T-helper 1 cell treated with Interleukin-12 subunit alpha and Interleukin-12 subunit beta and Interleukin-4 antibody, amounts not matched to agents 30 μg/mL and 1 μg/mL, for 36 hours (primary cell): ENCODE measurements around the gene IFI27L2.

Experiments
- H3K27ac Mint-ChIP-seq: one replicate; pipeline ENCODE4 v1.8.0; 2021; ENCODE audit warnings: mild to moderate bottlenecking, mixed read lengths
- H3K27me3 Mint-ChIP-seq: one replicate; pipeline ENCODE4 v1.8.0; 2021; ENCODE audit warnings: low read depth, mixed read lengths
- H3K36me3 Mint-ChIP-seq: one replicate; pipeline ENCODE4 v1.8.0; 2021; ENCODE audit warnings: low read depth, mixed read lengths
- H3K4me1 Mint-ChIP-seq: one replicate; pipeline ENCODE4 v1.8.0; 2021; ENCODE audit warnings: low read depth, mixed read lengths
- H3K4me3 Mint-ChIP-seq: one replicate; pipeline ENCODE4 v1.8.0; 2021; ENCODE audit warnings: mild to moderate bottlenecking, moderate library complexity, mixed read lengths
- H3K9me3 Mint-ChIP-seq: one replicate; pipeline ENCODE4 v1.8.0; 2021; ENCODE audit warnings: mixed read lengths

Gene IFI27L2

DNA sequence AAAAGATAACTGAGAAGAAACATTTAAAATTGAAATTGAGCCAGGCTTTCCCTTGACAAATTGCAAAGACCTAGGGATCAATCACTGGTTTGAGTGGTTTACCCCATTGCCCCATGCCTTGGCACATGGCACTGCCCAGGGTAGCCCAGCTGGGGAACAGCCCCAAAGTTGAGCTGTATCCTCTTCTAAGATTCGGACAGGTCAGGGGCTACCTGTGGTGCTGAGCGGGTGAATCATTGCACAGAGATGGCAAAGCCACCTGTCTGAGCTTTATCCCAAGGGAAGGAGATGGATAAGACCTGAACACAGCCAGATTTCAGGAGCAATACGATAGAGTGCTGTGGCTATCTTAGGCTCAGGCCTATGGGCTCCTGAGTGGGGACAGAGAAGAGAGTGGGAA is 7.0 kb downstream of the IFI27L2 start:
- Mint-ChIP-seq H3K9me3 (peaks cover 15% of the 10 kb centered on the region), H3K36me3 (peaks cover 3% of the 10 kb centered on the region), H3K27me3 (peaks cover 2% of the 10 kb centered on the region), H3K27ac (no peak overlapping the region), H3K4me1 (peaks cover 3% of the 10 kb centered on the region), H3K4me3 (no peak overlapping the region)

DNA sequence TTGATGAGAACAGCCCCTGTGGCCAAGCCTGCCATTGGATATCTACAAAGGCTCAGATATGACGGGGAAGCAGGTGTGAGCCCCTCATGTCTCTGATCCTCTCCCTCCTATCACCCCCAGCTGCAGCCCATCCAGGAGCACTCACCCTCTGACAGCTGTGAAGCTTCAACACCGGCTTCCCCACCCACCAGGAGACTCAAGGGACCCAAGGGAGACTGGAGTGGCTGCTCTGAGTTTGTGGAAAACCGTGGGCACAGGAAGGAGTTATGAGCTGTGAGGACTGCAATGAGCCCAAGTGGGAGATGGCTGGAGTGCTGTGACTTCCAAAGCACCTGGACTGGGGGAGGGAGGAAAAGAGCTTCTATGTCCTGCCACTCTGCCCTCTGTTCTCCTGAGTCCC is 7.9 kb downstream of the IFI27L2 start:
- Mint-ChIP-seq H3K27me3 (peaks cover 2% of the 10 kb centered on the region), H3K36me3 (peaks cover 2% of the 10 kb centered on the region), H3K27ac (no peak overlapping the region), H3K9me3 (peaks cover 15% of the 10 kb centered on the region), H3K4me3 (no peak overlapping the region), H3K4me1 (peaks cover 3% of the 10 kb centered on the region)

GRCh38 chr14:94120667-94121340 is 8.6 kb downstream of the IFI27L2 start:
- Mint-ChIP-seq H3K4me1 (peaks cover 3% of the 10 kb centered on the region), H3K9me3 (peaks cover 15% of the 10 kb centered on the region), H3K36me3 (no peaks in the 10 kb centered on the region), H3K27ac (no peak overlapping the region), H3K4me3 (no peak overlapping the region), H3K27me3 (peaks cover 2% of the 10 kb centered on the region)

DNA sequence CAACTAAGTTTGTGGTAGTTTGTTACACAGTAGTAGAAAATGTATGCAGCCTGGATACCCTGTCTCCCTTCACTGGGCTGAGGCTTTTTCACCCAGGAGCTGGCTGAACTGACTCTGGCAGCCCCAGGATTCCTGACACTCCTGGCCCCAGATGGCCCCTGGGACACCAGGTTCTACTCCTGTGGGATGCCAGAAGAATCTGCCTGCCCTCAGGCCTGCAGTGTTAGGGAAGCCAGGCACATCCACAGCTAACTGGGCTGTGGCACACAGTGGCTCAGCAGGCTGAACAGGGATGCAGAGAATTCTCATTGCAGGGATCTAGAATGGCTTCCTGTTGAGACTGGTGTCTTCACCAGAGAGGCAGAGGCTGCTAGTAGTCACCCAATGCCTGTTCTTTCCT is 10.3 kb downstream of the IFI27L2 start:
- Mint-ChIP-seq H3K27me3 (peaks cover 9% of the 10 kb centered on the region), H3K27ac (no peak overlapping the region), H3K36me3 (no peaks in the 10 kb centered on the region), H3K4me3 (no peak overlapping the region), H3K9me3 (peaks cover 15% of the 10 kb centered on the region), H3K4me1 (peaks cover 15% of the 10 kb centered on the region)

- Mint-ChIP-seq H3K27me3 (peaks cover 6% of the 10 kb centered on the region), H3K4me1 (peaks cover 15% of the 10 kb centered on the region), H3K9me3 (peaks cover 15% of the 10 kb centered on the region), H3K36me3 (no peaks in the 10 kb centered on the region), H3K27ac (no peak overlapping the region), H3K4me3 (no peak overlapping the region)
Observed at GRCh38 chr14:94117856-94118255, 11.5 kb downstream of the IFI27L2 start.

- H3K4me3 Mint-ChIP-seq, result no peak overlapping the region
- no peak overlapping the region for H3K27ac Mint-ChIP-seq
- H3K9me3 Mint-ChIP-seq, result peaks cover 15% of the 10 kb centered on the region
- H3K36me3 Mint-ChIP-seq, result no peaks in the 10 kb centered on the region
- H3K27me3 Mint-ChIP-seq, result peaks cover 6% of the 10 kb centered on the region
- peaks cover 17% of the 10 kb centered on the region for H3K4me1 Mint-ChIP-seq
Observed at GRCh38 chr14:94116701-94117100, 12.7 kb downstream of the IFI27L2 start.

DNA sequence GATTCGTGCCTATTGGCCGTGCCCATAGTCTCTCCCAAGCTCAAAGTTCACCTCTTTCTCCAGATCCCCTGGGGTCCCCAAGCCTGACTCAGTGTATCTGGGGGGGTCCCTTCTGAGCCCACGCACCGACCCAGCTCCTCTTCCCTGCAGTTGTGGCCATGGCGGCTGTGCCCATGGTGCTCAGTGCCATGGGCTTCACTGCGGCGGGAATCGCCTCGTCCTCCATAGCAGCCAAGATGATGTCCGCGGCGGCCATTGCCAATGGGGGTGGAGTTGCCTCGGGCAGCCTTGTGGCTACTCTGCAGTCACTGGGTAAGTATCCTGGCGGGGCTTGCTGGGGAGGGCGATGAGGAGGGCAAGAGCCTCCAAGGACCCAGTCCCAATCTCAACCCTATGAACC is 13.8 kb downstream of the IFI27L2 start:
- Mint-ChIP-seq H3K4me1 (peaks cover 17% of the 10 kb centered on the region), H3K9me3 (peaks cover 9% of the 10 kb centered on the region), H3K27ac (no peak overlapping the region), H3K27me3 (peaks cover 6% of the 10 kb centered on the region), H3K36me3 (no peaks in the 10 kb centered on the region), H3K4me3 (no peak overlapping the region)

DNA sequence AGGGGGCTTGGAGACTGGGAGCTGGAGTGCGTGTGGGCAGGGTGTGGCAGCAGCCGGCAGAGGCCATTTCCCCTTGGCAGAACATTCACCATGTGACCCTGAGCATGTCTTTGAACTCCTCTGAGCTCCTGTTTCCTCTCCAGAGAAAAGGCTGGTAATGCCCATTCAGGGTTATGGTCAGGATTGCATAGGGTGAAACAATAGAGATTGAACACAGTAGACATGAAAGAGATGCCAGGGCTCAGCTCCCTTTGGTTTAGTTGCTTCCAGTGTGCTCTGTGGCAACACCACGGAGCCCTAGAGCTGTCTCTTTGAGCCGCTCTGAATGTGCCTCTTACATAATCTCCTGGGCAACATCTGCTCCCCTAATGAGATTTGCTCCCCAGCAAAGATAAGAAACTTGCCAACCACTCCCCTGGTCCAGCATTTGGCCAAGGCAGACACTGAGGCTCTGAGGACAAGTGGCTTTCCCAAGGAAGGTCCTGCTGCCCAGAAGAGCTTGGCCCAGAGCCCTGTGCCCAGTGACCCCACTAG is 14.3 kb downstream of the IFI27L2 start:
- no peaks in the 10 kb centered on the region for H3K36me3 Mint-ChIP-seq
- H3K27me3 Mint-ChIP-seq, result peaks cover 6% of the 10 kb centered on the region
- H3K4me3 Mint-ChIP-seq, result no peak overlapping the region
- no peak overlapping the region for H3K27ac Mint-ChIP-seq
- peaks cover 19% of the 10 kb centered on the region for H3K4me1 Mint-ChIP-seq
- H3K9me3 Mint-ChIP-seq, result peaks cover 8% of the 10 kb centered on the region

DNA sequence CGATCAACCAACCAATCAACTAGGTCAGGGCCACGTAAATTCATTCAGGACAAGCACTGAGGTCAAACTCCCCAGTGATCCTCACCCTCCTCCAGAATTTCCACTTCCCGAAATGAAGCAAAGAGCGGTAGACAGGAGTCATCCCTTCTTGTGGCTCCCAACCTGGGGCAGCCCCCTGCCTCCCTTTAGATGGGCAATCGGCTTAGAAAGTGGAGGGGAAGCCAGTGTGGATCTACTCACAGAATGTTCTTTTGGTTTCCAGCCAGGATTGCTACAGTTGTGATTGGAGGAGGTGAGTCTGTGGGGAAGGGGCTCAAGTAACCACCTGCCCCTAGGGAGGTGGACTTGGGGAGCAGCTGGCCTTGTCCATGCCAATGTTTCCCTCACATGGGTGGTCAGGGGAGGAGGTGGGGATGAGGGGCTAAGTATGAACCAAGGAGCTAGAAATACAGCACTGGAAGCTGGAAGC is 14.8 kb downstream of the IFI27L2 start:
- Mint-ChIP-seq H3K27me3 (peaks cover 6% of the 10 kb centered on the region), H3K4me1 (peaks cover 19% of the 10 kb centered on the region), H3K36me3 (no peaks in the 10 kb centered on the region), H3K4me3 (no peak overlapping the region), H3K9me3 (peaks cover 4% of the 10 kb centered on the region), H3K27ac (no peak overlapping the region)

- no peak overlapping the region for H3K27ac Mint-ChIP-seq
- no peaks in the 10 kb centered on the region for H3K36me3 Mint-ChIP-seq
- peaks cover 6% of the 10 kb centered on the region for H3K27me3 Mint-ChIP-seq
- H3K9me3 Mint-ChIP-seq, result no peaks in the 10 kb centered on the region
- H3K4me1 Mint-ChIP-seq, result peaks cover 19% of the 10 kb centered on the region
- no peak overlapping the region for H3K4me3 Mint-ChIP-seq
Observed at GRCh38 chr14:94113908-94114588, 15.4 kb downstream of the IFI27L2 start.

- Mint-ChIP-seq H3K27ac (no peak overlapping the region), H3K36me3 (no peaks in the 10 kb centered on the region), H3K27me3 (peaks cover 6% of the 10 kb centered on the region), H3K4me3 (no peak overlapping the region), H3K4me1 (peaks cover 19% of the 10 kb centered on the region), H3K9me3 (no peaks in the 10 kb centered on the region)
Observed at GRCh38 chr14:94113490-94113889, 15.9 kb downstream of the IFI27L2 start.

DNA sequence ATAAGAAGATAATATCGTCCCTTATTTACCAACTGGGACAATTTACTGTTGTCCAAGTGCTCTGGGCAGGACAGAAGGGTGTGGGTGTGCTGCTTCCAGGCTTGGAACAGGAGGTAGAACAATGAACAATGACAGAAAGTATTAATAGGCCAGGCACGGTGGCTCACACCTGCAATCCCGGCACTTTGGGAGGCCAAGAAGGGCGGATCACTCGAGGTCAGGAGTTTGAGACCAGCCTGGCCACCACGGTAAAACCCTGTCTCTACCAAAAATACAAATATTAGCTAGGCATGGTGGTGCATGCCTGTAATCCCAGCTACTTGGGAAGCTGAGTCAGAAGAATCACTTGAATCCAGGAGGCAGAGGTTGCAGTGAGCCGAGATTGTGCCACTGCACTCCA is 16.3 kb downstream of the IFI27L2 start:
- no peak overlapping the region for H3K4me3 Mint-ChIP-seq

DNA sequence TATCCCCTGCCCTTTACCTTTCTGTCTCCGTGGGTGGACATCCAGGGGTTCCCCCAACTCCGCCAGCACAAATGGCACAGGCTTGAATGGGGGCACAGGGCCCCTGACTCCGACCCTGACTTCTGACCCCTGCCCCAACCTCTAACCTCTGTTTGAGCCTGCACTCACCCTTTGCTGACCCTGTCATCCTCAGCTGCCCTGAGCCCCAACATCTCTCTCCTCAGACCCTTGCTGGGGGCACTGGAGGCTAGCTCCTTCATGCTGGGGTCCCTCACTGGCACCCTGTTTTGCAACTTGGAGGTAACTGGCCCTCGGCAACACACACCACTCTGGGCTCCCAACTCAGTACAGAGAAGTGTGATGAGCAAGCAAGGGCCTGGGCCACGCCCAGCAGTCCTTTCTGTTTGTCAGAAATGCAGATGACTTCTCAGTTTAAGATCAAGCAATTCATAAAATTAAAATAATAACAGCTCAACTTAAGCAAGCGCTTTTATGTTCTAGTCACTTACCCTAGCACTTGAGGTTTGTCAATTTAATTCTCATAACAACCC is 16.8 kb downstream of the IFI27L2 start:
- Mint-ChIP-seq H3K4me3 (peak overlapping the region; percentile 56), H3K36me3 (no peaks in the 10 kb centered on the region), H3K27ac (peak overlapping the region; percentile 37), H3K9me3 (no peaks in the 10 kb centered on the region), H3K4me1 (peaks cover 16% of the 10 kb centered on the region), H3K27me3 (peaks cover 6% of the 10 kb centered on the region)

More for the DNA sequence above, 16.3 kb downstream of the IFI27L2 start:
- Mint-ChIP-seq H3K9me3 (no peaks in the 10 kb centered on the region), H3K4me1 (peaks cover 18% of the 10 kb centered on the region), H3K36me3 (no peaks in the 10 kb centered on the region), H3K27ac (no peak overlapping the region), H3K27me3 (peaks cover 6% of the 10 kb centered on the region)

DNA sequence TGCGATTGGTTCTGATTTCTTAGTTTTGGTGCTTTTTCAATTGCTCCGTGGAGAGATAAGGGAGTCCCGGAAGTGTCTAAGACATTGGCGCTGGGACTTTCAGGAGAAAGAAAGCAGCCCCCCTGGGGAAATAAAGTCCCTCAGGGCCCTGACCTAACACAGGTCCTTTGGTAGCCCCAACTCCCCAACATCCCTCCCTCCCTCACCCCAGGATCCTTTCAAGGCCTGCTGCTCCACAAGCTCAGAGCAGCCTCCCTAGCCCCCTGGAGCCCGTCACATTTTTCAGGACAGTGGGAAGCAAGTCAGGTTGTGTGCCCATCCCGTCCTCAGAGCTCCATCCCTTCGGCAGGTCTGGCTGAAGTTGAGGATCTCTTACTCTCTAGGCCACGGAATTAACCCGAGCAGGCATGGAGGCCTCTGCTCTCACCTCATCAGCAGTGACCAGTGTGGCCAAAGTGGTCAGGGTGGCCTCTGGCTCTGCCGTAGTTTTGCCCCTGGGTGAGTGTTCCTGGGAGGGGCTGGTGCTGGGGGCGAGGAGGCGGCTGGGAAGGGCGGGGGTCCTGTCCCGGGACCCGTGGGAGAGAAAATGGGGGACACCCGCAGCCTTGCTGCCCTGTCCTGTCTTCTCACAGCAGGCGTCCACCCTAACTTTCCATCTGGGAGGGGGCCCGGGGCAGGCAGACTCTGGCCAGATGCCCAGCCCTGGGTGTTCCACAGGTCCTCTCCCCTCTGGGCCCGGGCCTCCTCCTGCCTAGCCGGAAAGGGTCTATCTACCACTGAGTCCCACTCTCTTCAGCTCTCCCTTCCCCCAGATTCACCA is 17.9 kb downstream of the IFI27L2 start:
- H3K27ac Mint-ChIP-seq, result no peak overlapping the region
- peaks cover 6% of the 10 kb centered on the region for H3K27me3 Mint-ChIP-seq
- no peaks in the 10 kb centered on the region for H3K9me3 Mint-ChIP-seq
- H3K36me3 Mint-ChIP-seq, result no peaks in the 10 kb centered on the region
- H3K4me1 Mint-ChIP-seq, result peaks cover 16% of the 10 kb centered on the region
- H3K4me3 Mint-ChIP-seq, result peak overlapping the region; percentile 72
